NCI-H526 (cell line): ENCODE measurements around the gene CAMK2N1.
A peak's percentile ranks its signal among the peaks of the same experiment; 100 is the strongest.
"Not testable (repeated sequence)": the region's sequence is repeated elsewhere in the genome, so short reads cannot be mapped to it uniquely, and the experiment has no call there.

Experiments used
- DNase-seq, 2 experiments: peaks; one replicate each; lab custom pipeline; 2025; lab: John Stamatoyannopoulos, UW

The CAMK2N1 gene

DNA sequence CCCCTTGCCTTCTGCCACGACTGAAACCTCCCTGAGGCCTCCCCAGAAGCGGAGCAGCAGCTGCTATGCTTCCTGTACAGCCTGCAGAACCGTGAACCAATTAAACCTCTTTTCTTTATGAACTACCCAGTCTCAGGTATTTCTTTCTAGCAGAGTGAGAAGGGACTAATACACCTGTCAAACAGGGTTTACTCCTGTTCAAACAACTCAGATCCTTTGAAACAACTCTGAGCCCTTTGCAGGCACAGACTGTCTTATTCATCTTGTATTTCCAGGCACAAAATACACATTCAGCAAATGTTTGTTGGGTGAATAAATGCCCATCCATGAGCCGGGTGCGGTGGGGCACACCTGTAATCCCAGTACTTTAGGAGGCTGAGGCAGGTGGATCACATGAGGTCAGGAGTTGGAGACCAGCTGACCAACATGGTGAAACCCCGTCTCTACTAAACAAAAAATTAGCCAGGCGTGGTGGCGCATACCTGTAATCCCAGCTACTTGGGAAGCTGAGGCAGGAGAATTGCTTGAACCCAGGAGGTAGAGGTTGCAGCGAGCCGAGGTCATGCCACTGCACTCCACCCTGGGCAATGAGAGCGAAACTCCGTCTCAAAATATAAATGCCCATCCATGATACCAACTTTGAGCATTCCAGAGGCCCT is 10.8 kb upstream of the CAMK2N1 start:
- DNase-seq = not testable (repeated sequence)

DNA sequence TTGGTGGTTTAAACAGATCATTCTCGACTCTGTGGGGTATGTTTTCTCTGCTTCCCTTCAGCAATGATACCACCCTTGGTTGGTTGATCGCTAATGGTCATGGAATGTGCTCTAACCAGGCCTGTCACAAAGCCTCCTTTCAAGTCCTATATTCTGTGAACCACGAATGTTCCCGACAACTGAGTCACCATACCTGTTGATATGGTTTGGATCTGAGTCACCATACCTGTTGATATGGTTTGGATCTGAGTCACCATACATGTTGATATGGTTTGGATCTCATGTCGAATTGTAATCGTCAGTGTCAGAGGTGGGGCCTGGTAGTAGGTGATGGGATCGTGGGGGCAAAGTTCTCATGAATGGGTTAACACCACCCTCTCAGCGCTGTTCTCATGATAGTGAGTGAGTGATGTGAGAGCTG is 10.2 kb upstream of the CAMK2N1 start:
- DNase-seq = no peak

DNA sequence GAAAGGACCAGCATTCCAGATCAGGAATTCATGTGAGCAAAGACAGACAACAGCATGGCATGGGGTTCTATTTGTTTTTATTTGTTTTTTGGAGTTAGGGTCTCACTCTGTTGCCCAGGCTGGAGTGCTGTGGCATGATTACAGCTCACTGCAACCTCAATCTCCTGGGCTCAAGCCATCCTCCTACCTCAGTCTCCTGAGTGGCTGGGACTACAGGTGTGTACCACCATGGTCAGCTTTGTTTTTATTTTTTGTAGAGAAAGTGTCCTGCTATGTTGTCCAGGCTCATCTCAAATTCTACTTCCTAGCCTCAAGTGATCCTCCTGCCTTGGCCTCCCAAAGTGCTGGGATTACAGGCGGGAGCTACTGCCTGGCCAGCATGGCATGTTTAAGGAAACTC is 9.7 kb upstream of the CAMK2N1 start:
- no peak for DNase-seq

DNA sequence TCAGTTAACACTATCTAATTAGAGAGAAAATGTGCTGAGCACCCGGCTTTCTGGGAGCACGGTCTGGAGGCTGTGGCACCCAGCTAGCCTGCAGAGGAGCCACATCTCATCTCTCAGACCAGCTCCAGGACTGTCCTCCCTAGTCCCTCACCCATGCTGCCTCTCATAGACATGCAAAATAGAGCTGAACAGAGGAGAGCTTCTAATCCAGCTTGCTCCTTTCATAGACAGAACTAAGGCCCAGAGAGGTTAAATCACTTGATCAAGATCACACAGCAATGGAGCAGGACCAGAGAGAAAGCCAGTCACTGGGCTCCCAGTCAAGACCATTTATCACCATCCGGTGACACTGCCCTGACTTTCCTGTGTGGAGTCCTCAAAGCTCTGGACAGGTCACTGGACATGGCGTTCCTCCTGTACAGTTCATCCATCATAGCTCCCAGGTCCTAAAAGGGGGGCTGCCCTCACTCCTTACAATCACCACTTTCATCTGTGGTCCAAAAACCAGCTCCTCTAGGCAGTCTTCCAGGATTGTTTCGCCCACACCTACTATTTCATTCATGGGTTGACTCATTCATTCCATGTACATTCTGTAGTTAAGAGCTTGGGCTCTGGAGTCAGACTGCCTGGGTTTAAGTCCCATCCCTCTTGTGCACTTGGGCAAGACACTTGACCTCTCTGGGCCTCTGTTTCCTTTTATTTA is 8.8 kb upstream of the CAMK2N1 start:
- no peak for DNase-seq

DNA sequence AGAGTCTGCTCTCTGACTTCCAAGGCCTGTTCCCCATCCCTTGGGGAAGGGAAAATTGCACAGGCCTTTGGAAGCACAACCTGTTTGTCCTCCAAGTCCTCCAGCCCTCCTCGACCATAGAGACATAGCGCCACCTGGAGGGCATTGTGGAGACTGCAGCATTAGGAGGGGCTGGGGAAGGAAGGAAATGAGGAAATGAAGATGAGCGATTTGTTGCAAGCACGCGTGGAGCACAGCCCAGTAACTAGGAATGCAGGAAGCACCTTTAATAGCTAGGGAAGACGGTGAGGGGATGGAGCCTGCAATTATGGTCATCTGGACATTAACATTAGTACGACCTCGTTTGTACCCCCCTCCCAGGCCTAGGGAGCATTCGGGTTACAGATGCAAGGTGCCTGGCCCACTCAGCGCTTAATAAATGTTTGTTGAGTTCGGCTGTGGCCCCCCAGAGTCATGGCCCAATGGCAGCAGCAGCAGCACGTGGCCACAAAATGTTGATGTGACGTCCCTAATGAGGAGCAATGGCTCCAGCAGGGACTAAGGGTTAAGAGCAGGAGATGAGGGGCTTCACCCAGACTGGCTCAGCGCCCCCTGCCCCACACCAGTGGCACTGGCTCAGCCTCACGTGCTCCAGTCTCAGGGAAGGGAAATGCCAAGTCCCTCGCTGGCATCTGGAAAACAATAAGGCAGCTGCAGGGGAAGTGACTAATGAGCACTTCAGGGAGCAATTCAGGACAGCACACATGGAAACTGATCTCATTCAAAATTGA is 8.0 kb upstream of the CAMK2N1 start:
- peak; percentile 68 to 75 for DNase-seq

DNA sequence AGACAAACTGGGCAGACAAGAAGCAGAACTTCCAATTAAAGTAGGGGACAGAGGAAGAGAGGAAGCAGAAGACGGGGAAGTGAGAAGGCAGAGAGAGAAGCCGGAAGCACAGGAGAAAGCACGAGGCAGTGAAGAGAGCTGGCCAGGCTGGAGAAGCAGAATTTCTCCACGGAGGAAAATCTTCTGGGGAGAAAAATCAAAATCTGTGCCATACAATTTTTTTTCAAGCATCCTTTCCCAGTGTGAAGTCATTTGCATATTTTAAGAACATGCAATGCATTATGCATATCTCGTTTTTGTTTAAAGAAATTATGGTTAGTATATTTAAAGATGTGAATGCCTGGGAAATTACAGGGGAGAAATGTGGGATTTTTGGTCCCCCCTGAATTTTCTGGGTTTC is 7.3 kb upstream of the CAMK2N1 start:
- no peak for DNase-seq

DNA sequence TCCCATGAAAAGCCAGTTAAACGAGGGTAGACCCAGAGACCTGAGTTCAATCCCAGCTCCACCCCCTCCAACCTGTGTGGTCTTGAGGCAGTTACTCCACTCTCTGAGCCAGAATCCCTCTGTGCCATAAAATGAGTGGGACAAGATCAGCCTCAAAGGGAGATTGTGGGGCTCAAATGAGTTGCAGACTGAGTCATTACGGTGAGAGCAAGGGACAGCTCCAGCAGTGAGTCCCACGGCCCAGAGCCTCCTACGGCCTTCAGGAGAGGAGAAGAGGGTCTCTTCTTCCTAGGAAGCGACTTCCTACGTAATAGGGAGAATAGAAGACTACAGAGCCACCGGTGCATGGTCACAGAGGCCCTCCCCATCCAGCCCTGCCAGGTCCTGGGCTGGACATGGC is 6.7 kb upstream of the CAMK2N1 start:
- no peak for DNase-seq

DNA sequence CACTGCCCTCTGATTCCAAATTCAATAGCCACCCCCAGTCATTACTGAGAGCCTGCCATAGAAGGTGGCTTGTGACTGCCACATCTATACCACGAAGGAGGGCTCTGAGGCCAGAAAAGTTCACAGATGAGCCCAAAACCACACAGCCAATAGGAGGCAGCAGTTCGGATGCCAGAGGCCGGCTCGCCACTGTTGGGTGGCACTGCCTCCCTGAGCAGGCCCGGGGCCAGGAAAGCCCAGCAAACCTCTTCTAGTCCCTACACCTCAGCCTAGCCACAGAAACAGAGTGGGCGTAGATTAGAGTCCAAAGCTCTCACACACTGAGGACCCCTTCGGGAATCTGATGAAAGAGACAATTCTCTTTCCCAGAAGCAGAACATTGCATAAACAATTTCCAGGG is 5.9 kb upstream of the CAMK2N1 start:
- DNase-seq = no peak

DNA sequence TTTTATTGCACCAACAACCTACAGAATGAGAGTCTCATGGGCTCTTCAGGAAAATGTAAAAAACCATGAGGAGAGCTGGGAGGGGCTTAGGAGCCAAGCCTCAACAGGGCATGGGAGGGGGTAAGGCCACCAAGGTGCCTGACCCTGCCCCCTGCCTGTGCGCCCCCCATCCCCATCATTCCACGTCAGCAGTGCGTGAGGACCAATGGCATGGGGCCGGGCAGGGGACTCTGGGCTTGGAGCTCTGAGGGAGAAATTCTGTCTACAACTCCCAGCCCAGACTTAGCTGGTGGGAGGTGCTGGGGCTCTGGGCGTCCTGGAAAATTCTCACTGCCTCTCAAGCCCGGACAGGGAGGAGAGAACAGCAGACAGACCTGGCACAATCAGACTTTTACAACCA is 5.2 kb upstream of the CAMK2N1 start:
- DNase-seq = no peak

DNA sequence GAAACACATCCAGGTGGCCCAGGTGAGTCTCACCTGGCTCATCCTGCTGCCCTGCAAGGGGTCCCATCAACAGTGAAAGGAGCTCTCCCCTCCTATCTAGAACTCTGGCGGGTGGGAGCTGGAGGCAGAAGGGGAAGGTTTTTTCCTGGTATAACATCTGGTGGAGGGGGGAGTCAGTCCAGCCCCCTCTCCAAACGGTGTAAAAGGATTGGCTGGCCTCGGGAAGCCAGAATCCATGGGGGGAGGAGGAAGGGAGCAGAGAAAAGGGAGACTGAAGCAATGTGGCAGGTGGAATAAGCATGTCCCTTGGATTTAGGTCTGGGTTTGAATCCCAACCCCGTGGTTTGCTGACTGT is 1.2 kb upstream of the CAMK2N1 start:
- no peak for DNase-seq

DNA sequence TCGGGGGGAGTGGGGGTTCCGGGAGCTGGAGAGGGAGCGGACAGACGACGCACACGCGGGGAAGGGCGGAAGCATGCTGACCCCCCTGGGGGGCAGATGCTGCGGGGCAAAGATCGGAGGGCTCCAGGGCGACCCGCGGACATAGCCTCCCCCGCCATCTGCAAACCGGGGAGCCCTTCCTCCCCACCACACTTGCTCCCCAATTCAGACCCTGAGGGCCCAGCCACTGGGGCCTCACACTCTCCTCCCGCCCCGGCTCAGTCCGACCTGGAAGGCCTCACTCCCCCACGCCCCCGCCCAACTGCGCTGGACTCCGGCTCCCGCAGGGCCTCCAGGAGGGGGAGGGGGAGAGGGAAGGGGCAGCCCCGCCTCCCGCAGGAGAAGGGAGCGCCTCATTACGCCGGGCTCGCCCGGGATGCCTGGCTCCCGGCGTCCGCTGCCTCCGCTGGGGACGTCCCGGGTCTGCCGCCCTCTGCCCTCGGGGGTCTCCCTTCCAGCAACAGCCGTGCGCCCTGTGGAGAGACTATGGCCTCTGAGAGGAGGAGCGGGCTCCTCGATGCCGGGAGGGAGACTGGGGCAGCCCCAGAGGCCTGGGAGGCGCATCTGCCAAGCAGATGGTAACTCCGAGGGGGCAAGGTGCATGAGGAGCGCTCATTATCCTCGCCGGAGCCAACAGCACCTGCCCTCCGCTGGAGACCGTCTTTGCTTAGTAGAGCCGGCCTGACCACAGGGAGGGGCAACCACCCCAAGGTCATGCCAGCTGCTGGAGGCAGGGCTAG is 636 bp upstream of the CAMK2N1 start:
- peak in 1 of 2 experiments; percentile 55 for DNase-seq

DNA sequence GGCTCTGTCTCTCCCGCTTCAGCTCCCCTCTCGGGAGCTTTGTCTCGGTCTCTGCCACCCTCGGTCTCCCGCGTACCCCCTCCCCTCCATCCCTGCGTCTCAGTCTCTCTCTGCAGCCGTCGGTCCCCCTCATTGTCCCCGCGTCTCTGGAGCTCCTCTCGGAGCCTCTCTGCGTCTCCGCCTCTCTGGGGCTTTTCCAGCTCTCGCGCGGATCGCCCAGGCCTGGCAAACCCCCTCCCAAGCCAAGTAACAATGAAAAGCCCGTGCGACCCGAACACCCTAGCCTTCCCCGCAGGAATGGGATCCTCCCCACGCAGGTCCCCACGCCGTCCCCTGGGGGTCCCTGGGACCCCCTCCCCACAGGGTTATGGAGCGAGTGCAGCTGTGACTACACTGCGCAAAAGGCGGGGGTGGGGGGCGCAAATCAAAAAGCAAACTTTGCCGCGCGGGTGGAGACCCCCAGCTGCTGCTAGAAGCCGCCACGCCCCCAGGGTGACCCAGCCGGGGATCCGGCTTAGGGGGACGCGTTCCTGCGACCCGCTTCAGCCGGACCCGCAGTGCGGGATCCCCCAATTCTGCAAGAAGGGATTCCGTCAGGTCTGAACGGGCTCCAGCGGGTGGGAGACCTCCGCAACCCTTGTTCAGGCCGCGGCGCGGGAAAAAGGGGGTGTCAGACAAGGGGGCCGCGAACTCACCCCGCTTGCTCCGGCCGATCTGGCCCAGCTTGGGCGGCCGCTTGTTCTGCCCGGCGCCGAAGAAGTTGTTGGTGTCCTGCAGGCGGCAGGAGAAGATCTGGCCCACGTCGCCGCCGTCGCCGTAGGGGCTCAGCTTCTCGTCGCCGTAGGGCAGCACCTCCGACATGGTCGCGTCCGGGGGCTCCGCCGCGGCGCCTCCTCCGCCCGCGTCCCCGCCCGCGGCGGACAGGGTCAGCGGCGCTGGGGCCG is 1.2 kb downstream of the CAMK2N1 start:
- DNase-seq = no peak

DNA sequence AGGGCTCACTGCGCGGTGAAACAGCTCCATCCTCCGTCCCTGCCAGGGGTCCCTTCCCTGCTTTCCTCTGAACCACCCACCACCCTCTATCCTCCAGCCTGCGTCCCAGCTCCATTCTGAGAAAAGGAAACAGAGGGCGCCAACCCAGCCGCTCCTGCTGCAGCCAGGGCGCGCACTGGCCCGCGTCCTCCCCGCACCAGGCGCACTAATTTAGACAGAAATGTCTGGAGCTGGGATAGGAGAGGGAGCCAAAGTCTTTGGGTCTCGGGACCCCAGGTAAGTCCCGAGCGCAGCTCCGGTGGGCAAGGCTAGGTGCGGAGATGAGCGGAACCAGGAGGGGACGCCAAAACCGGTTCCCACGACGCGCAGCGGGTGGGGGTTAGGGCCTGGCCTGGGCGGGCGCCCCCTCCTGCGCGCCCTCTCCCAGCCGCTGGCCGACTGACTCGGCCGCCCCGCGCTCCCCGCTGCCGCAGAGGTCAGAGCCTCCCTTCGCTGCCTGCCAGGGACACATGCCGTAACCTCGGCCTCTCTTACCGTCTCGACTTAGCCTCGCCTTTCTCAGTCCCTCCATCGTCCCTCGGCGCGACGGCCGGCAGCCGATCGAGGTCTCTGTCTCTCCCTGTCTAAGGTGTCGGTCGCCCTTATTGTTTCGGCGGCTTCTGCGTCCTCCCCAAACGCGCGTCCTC is 2.0 kb downstream of the CAMK2N1 start:
- no peak for DNase-seq

DNA sequence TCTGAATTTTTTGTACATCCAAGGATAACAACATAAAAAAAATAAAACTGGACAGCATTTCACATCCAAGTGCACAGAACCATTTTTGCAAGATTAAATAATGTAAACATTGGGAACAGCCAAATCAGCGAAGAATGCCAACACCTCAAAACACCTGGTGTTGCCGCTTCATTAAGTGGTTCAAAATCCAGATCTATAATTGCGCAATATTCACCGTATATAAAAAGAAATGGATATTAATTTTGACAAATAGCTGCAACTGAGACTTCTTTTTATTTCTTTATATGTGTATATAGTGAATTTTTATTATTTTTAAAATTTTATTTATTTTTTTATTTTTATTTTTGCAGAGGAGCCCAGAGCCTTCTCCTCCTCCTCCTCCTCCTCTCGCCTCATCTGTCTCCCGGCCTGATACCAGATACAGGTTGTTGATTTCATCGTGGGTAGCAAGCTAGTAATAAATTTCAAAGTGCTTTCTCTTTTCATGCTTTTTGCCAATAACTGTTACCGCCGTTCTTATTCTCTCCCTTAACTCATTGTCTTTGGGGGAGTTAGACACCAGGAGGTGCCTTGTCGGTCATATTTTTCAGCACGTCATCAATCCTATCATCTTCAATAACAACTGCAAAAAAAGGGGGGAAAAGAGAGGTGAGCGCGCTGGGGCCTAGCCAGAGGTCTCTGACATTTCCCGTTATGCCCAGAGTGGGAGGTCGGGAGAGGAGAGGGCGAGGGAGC is 2.7 kb downstream of the CAMK2N1 start:
- no peak for DNase-seq

DNA sequence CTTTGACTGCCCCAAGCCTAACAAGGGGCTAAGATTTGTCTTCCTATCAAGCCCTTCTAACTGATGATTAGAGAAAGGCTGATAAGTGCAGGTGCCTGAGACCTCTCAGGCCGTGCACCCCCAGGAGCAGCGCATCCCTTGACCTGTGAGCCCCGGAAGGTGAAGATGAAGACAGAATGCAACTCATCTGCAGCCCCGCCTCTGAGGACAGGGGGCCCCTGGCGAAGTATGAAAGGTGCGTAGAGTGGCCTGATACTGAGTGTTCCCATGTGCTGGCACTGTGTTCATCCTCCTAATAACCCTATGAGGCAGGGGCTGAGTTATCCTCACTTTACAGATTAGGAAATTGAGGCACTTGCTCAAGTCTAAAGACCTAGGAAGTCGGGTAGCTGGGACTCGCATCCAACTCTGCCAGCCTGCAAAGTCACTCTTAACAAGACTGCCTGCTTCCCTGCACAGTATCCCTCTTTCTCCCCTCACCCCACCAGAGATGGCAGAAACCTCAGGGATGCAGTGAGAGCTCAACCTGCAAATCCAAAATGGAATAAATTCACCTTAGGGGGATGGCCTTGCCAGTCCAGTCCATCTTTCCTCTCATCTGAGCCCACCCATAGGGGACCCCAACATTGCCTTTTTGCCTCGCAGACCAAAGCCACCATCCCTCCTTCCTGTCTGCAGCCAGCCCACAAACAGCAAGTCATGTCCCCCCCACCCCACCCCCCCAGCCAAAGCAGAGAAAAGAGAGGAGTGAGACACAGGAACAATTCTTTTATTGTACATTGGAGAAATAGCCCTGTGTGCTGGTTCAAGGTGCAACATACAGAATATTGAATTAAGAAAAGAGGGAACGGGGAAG is 4.1 kb downstream of the CAMK2N1 start:
- DNase-seq = no peak

DNA sequence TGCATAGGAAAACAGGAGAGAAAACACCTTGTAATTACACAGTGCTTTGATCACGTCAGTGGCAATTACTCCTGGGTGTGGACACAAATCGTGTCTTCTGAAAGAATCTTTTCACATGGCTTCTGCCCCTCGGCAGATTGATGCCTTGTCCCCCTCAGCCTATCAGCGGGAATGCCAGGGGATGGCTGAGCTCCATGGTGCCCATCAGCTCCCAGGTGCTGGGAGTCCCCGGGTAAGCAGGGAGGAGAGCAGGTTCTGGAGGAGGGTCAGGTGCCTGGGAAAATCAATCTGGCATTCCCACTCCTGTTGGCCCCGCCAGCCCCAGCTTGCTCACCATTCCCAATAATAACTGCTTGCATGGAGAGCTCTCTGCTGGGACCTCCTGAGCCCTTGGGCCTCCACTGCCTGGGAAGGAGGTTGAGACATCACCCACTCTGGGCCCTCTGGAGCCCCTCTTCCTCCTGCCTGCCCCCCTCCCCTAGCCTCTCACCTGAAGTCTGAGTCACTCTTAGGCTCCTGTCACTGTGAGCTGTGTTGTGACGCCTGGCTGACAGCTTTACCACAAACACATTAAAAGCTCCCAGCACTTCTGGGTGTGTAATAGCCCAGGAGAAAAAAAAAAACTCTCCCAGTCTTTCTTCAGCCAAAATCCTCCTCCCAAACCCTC is 4.9 kb downstream of the CAMK2N1 start:
- DNase-seq = no peak

DNA sequence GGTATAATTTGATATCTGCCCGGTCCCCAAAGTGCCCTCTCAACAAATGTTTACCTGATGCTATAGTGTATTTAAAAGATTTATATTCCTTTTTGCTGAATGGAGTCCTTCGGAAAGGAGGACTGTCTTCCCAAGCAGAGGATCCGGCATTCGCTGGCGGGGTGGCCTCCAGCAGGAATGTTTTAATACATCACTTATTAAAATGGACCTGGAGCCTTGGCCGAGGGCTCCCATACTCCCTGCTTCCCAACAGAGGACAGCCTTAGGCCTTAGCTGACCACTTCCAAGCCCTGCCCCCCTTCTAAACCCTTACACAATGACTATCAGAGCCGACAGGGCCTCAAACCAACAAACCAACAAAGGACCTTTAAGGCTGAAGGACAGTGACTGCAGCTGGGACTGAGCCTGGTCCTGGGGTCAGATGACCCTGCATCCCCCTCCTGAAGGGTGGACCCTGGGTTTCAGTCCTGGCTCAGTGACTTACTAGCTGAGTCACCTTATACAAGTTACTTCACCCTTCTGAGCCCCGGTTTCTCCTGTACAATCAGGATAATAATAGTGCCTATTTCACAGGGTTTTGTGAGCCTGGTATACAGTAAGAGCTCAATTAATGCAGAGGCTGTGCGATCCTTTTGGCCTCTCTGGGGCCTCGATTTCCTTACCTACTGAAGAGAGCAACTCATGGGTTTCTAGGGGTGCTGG is 5.6 kb downstream of the CAMK2N1 start:
- DNase-seq = no peak

DNA sequence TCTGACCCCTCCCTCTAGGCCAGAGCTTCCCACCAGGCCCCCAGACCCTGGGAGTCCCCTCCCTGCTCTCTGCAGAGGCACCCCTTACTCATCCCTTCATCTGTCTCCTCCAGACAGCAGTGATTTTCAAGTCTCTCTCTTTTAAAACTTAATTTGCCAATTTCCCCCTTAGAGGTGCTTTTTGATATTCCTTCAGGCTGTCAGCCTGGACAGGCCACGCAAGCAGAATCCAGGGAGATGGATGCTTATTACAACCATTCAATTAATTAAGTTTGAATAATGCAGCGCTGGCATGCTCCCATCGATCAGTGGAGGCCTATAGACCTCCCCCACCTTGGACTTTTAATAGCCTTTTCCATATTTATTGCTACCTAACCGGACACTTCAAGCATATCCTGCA is 6.2 kb downstream of the CAMK2N1 start:
- no peak for DNase-seq
